Measurements from ENCODE around the gene PLP1. TPM values are rescaled to one million over a fixed set of nuclear protein-coding genes. Genes with fewer than 3 reads are reported as not detected.

Gene PLP1, protein sequence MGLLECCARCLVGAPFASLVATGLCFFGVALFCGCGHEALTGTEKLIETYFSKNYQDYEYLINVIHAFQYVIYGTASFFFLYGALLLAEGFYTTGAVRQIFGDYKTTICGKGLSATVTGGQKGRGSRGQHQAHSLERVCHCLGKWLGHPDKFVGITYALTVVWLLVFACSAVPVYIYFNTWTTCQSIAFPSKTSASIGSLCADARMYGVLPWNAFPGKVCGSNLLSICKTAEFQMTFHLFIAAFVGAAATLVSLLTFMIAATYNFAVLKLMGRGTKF
- not detected in 2 replicates for total RNA-seq

DNA sequence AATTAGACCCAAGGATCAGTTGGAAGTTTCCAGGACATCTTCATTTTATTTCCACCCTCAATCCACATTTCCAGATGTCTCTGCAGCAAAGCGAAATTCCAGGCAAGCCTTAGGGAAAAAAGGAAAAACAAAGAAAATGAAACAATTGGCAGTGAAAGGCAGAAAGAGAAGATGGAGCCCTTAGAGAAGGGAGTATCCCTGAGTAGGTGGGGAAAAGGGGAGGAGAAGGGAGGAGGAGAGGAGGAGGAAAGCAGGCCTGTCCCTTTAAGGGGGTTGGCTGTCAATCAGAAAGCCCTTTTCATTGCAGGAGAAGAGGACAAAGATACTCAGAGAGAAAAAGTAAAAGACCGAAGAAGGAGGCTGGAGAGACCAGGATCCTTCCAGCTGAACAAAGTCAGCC lies at the start of gene PLP1:
Gene PLP1 (plus strand): TSS at position 295 of the 400 bp plus-strand sequence. CDS start 156 bp downstream, outside the sequence.

DNA sequence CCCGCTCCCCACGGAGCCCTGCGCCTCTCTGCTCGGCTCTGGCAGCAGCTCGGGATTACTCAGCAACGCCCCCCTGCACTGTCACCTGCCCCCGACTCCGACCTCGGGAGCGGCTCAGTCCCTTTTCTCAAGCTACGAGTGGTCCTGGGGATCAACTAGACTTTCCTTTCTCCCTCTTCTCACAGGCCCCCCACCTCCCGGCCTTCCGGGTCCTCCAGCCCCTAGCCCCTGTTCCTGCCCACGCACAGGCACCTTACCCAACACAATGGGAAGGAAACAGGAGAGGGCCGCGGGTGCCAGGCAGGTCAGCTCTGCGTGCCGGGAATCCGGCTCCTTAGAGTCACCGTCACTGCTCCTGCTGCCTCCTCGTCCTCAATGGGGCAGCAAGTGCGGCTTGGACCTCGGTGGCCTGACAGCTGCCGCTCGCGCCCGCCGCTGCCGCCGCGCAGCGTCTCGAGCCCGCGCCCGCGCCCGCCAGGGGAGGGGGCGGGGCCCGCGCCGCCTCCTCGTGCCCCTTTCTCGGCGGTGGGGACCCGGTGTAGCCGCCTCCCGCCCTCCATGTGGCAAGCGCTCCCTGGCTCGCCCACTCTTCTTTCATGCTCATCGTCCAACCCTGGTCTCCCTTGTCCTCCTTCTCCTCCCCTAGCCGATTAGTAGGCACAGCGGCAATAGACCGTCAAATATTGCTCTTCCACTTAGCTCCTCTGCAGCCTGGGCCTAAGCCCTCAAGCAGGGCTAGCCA lies 55.3 kb downstream of the PLP1 start, which contains the start of gene RAB9B:
Gene RAB9B (minus strand): TSS at position 455 of the 742 bp plus-strand sequence. CDS start 6,473 bp downstream, outside the sequence.

Other genes starting within 250 kb of the PLP1 start
- gene TCEAL4, start 191.3 kb upstream of the PLP1 start, total RNA-seq, result 36.5 and 36.7 TPM in 2 replicates
- gene TCEAL3, start 168.9 kb upstream of the PLP1 start, total RNA-seq, result 9.8 and 10.6 TPM in 2 replicates
- 22.4 and 23.1 TPM in 2 replicates for gene TCEAL1, start 147.9 kb upstream of the PLP1 start, total RNA-seq
- 941 and 964 TPM in 2 replicates for gene MORF4L2, start 90.1 kb upstream of the PLP1 start, total RNA-seq
- not detected in 2 replicates for gene TMEM31, start 65.9 kb upstream of the PLP1 start, total RNA-seq
- gene RAB9B, start 55.4 kb downstream of the PLP1 start, total RNA-seq, result 0.40 and 0.50 TPM in 2 replicates
- gene TMSB15B, start 185.8 kb downstream of the PLP1 start, total RNA-seq, result 7.4 and 10.1 TPM in 2 replicates
- gene H2BW1, start 236.9 kb downstream of the PLP1 start, total RNA-seq, result not detected in 2 replicates

All from thoracic aorta endothelial cell (primary cell).